GM23338 (cell line): ENCODE data around the gene SLC4A3. TPM values are rescaled to one million over a fixed set of nuclear protein-coding genes. Genes with fewer than 3 reads are reported as not detected.

Source experiments
- EZH2phosphoT487 ChIP-seq: fragments of 200-600 bp; sonication (generic); IDR thresholded peaks from one replicate; pipeline ENCODE4 v1.8.1; 2018; ENCODE audit warnings: antibody characterized with exemption; ENCODE audit not compliant: unreplicated experiment
- NANOG ChIP-seq: IDR thresholded peaks from 2 replicates; pipeline ENCODE4 v1.6.1; 2016; ENCODE audit warnings: antibody characterized with exemption, borderline replicate concordance
- POLR2AphosphoS5 ChIP-seq: IDR thresholded peaks from 2 replicates; pipeline ENCODE4 v1.6.1; 2016; ENCODE audit warnings: antibody characterized with exemption, low read depth
- ZNF114 ChIP-seq: fragments of 250-450 bp; sonication (Bioruptor Pico); IDR thresholded peaks from 2 replicates; pipeline ENCODE4 v1.5.0; 2020; ENCODE audit warnings: mild to moderate bottlenecking, moderate library complexity
- polyA plus RNA-seq: library from polyadenylated mRNA; unstranded; fragments of >200 nt; fragmentation: Nextera tagmentation; extraction: Ambion mirVana; gene quantifications from 2 replicates; pipeline ENCODE4 v1.2.1, GENCODE V29; 2016
- total RNA-seq: library from RNA; depleted of rRNA; stranded (reverse); fragments of >200 nt; shearing (Covaris generic); gene quantifications from 2 replicates; pipeline ENCODE4 v1.2.3, GENCODE V29; 2014
- TF ChIP-seq, protein P1 (sequence below): fragments of 250-450 bp; sonication (Bioruptor Pico); IDR thresholded peaks from 2 replicates; pipeline ENCODE4 v1.5.0; 2020; ENCODE audit warnings: mild to moderate bottlenecking, moderate library complexity
- TF ChIP-seq, protein P2 (sequence below): IDR thresholded peaks from 2 replicates; pipeline ENCODE4 v1.6.1; 2016; ENCODE audit warnings: antibody characterized with exemption
- TF ChIP-seq, protein P3 (sequence below), 2 experiments: fragments of 200-600 bp in 1 of 2; sonication (generic) in 1 of 2; conservative IDR thresholded peaks; 2 replicates each; pipeline versions ENCODE4 v1.5.1 to v1.6.1; 2016 to 2017; ENCODE audit warnings: antibody characterized with exemption in 2 of 2, low read depth in 2 of 2, mild to moderate bottlenecking in 2 of 2, moderate library complexity in 1 of 2

Gene SLC4A3
- total and polyA plus RNA-seq, 2 experiments from 2014 or later, result 3.6 to 6.8 TPM

DNA sequence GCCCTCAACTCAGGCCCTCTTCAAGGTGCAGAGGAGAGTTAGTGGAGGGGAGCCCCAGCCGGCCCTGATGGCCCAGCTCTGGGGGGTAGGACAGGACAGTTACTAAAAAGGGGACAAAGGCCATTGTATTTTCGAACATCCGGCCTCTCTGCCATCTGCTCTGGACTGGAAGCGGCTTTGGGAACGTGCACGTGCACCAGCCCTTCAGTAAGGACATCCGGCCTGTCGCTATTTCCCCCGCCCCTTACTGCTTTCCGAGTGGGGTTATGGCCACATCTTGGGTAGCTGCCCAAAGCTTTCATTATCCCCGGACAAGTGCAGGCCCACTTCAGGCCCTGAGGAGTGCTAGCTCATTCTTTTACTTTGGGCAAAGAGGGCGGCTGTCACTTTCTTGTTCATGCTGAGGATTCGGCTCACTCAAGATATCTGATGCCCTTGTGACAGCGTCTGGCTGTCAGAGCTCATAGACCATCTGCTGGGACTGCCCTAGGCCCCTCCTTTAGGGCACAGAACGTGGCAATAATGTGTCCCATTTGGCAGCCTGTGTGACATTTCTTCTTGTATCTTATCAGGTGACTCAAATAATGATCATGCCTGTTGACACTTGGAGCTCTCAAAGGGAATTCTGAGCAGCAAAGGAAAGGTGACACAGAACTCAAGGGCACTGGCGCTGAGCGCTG lies 17.5 kb downstream of the SLC4A3 start (continued):
- TF ChIP-seq, protein P1, sequence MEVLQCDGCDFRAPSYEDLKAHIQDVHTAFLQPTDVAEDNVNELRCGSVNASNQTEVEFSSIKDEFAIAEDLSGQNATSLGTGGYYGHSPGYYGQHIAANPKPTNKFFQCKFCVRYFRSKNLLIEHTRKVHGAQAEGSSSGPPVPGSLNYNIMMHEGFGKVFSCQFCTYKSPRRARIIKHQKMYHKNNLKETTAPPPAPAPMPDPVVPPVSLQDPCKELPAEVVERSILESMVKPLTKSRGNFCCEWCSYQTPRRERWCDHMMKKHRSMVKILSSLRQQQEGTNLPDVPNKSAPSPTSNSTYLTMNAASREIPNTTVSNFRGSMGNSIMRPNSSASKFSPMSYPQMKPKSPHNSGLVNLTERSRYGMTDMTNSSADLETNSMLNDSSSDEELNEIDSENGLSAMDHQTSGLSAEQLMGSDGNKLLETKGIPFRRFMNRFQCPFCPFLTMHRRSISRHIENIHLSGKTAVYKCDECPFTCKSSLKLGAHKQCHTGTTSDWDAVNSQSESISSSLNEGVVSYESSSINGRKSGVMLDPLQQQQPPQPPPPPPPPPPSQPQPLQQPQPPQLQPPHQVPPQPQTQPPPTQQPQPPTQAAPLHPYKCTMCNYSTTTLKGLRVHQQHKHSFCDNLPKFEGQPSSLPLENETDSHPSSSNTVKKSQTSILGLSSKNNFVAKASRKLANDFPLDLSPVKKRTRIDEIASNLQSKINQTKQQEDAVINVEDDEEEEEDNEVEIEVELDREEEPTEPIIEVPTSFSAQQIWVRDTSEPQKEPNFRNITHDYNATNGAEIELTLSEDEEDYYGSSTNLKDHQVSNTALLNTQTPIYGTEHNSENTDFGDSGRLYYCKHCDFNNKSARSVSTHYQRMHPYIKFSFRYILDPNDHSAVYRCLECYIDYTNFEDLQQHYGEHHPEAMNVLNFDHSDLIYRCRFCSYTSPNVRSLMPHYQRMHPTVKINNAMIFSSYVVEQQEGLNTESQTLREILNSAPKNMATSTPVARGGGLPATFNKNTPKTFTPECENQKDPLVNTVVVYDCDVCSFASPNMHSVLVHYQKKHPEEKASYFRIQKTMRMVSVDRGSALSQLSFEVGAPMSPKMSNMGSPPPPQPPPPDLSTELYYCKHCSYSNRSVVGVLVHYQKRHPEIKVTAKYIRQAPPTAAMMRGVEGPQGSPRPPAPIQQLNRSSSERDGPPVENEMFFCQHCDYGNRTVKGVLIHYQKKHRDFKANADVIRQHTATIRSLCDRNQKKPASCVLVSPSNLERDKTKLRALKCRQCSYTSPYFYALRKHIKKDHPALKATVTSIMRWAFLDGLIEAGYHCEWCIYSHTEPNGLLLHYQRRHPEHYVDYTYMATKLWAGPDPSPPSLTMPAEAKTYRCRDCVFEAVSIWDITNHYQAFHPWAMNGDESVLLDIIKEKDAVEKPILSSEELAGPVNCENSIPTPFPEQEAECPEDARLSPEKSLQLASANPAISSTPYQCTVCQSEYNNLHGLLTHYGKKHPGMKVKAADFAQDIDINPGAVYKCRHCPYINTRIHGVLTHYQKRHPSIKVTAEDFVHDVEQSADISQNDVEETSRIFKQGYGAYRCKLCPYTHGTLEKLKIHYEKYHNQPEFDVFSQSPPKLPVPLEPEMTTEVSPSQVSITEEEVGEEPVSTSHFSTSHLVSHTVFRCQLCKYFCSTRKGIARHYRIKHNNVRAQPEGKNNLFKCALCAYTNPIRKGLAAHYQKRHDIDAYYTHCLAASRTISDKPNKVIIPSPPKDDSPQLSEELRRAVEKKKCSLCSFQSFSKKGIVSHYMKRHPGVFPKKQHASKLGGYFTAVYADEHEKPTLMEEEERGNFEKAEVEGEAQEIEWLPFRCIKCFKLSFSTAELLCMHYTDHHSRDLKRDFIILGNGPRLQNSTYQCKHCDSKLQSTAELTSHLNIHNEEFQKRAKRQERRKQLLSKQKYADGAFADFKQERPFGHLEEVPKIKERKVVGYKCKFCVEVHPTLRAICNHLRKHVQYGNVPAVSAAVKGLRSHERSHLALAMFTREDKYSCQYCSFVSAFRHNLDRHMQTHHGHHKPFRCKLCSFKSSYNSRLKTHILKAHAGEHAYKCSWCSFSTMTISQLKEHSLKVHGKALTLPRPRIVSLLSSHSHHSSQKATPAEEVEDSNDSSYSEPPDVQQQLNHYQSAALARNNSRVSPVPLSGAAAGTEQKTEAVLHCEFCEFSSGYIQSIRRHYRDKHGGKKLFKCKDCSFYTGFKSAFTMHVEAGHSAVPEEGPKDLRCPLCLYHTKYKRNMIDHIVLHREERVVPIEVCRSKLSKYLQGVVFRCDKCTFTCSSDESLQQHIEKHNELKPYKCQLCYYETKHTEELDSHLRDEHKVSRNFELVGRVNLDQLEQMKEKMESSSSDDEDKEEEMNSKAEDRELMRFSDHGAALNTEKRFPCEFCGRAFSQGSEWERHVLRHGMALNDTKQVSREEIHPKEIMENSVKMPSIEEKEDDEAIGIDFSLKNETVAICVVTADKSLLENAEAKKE (CRISPR knock-in tag), result no peak
- TF ChIP-seq EZH2phosphoT487 (no peak), NANOG (no peak), POLR2AphosphoS5 (no peak), ZNF114 (CRISPR knock-in tag) (no peak)
- TF ChIP-seq, protein P2, sequence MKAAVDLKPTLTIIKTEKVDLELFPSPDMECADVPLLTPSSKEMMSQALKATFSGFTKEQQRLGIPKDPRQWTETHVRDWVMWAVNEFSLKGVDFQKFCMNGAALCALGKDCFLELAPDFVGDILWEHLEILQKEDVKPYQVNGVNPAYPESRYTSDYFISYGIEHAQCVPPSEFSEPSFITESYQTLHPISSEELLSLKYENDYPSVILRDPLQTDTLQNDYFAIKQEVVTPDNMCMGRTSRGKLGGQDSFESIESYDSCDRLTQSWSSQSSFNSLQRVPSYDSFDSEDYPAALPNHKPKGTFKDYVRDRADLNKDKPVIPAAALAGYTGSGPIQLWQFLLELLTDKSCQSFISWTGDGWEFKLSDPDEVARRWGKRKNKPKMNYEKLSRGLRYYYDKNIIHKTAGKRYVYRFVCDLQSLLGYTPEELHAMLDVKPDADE, result no peak
- TF ChIP-seq, protein P3, sequence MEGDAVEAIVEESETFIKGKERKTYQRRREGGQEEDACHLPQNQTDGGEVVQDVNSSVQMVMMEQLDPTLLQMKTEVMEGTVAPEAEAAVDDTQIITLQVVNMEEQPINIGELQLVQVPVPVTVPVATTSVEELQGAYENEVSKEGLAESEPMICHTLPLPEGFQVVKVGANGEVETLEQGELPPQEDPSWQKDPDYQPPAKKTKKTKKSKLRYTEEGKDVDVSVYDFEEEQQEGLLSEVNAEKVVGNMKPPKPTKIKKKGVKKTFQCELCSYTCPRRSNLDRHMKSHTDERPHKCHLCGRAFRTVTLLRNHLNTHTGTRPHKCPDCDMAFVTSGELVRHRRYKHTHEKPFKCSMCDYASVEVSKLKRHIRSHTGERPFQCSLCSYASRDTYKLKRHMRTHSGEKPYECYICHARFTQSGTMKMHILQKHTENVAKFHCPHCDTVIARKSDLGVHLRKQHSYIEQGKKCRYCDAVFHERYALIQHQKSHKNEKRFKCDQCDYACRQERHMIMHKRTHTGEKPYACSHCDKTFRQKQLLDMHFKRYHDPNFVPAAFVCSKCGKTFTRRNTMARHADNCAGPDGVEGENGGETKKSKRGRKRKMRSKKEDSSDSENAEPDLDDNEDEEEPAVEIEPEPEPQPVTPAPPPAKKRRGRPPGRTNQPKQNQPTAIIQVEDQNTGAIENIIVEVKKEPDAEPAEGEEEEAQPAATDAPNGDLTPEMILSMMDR (conservative IDR thresholded peaks at IDR 0.05; ENCODE audit: low read depth in 2 of 2), result no peak
